NCI-H2107 (cell line): Measurements from ENCODE around the gene YTHDF1.

Source experiments
- DNase-seq: peaks from one replicate; lab custom pipeline; 2025; lab: John Stamatoyannopoulos, UW

The YTHDF1 gene

GRCh38 chr20:63185215-63185796 lies 30.6 kb downstream of the YTHDF1 start:
- no peak for DNase-seq

DNA sequence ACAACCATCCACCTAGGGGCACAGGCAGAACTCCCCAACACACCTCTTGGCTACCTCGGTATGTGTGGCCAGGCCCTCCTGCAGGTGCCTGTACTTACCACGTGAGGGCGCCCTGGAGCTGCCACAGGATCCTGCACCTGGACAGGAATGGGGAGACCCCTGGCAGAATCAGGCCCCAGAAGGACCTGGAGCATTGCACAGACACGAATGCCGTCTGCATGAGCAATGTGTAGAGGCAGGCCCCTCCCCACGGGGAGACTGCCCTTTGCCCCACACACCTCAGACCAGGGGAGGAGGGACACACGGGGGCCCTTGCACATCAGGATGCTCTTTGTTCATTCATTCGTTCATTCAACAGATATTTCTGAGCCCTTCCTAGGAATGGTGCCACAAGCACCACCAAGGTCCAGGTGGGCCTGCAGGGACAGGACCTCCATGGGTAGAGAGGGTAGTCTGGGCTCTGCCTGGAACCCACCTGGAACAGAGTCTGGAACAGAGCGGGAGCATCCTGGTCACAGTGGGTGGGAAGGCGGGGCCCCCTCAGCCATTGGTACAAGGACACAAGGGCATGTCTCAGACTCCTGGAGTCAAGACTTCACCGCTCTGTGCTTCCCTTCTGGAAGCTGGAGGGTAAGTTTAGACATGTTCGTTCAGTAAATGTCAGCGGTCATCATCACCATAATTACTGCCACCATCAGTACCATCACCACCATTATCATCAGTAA lies 32.3 kb downstream of the YTHDF1 start:
- DNase-seq, result no peak

- no peak for DNase-seq
Measured at GRCh38 chr20:63182946-63183415, 33.0 kb downstream of the YTHDF1 start.

- no peak for DNase-seq
Measured at GRCh38 chr20:63182425-63182824, 33.5 kb downstream of the YTHDF1 start.

DNA sequence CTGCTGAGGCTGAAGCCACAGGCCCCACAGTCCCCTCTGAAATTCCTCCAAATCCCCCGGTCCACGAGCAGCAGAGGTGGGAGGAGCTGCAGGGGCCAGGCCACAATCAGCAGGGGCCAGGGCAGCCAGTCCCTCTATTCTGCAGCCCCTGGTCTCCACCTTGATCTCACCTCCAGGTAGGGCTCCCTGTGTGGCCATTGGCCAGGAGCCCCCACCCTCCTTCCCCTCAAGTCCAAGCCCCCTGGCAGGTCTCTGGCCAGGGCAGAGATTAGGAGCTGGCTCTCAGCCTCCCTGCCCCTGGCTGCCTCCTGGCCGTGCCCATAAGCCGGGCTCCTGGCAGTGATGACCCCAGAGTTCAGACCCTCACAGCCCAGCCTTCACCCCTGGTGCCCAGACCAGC lies 34.7 kb downstream of the YTHDF1 start:
- no peak for DNase-seq

GRCh38 chr20:63180569-63181185 lies 35.3 kb downstream of the YTHDF1 start:
- DNase-seq, result no peak

- DNase-seq, result no peak
Measured at GRCh38 chr20:63179687-63180568, 36.0 kb downstream of the YTHDF1 start.

DNA sequence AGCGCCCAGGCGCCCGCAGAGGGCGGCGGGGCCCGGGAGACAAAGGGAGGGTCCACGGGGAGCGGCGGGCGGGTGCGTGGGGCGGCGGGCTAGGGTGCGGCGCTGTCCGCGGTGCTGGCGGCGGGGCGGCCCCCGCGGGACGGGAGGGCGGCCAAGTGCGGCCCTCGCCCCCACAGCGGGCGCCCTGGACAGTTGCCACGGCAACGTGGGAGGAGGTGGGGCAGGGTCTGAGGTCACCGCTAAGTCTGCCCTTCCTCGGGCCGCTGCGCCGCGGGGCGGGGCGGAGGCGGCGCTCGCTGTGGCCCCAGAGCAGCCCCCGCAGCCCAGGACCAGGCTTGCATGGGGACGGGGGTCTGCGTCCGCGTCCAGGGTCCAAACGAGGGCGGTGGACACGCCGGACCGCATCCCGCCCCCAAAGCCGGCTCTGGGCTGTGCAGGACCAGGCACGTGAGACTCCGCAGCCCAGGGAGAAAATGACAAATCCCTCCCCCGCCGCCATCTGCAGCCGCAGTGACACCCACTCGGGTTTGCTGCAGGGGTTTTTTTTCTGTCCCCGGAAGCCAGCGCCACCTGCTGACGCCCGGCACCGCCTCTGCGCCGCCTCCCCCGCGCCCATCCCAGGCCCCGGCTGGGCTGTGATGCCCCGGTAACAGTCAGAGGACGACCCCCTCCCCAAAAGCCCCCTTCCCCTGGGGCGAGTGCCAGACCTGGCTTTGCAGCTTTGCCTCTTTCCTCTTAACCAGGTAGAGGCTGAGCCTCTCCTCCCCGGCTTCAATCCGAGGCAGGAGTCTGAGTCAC lies 36.8 kb downstream of the YTHDF1 start:
- no peak for DNase-seq

DNA sequence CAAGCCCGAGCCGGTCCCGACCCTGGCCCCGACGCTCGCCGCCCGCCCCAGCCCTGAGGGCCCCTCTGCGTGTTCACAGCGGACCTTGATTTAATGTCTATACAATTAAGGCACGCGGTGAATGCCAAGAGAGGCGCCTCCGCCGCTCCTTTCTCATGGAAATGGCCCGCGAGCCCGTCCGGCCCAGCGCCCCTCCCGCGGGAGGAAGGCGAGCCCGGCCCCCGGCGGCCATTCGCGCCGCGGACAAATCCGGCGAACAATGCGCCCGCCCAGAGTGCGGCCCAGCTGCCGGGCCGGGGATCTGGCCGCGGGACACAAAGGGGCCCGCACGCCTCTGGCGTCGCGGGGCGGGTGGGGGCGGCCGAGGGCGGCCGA lies 37.5 kb downstream of the YTHDF1 start:
- no peak for DNase-seq

GRCh38 chr20:63177785-63178445 lies 38.0 kb downstream of the YTHDF1 start:
- DNase-seq, result no peak

DNA sequence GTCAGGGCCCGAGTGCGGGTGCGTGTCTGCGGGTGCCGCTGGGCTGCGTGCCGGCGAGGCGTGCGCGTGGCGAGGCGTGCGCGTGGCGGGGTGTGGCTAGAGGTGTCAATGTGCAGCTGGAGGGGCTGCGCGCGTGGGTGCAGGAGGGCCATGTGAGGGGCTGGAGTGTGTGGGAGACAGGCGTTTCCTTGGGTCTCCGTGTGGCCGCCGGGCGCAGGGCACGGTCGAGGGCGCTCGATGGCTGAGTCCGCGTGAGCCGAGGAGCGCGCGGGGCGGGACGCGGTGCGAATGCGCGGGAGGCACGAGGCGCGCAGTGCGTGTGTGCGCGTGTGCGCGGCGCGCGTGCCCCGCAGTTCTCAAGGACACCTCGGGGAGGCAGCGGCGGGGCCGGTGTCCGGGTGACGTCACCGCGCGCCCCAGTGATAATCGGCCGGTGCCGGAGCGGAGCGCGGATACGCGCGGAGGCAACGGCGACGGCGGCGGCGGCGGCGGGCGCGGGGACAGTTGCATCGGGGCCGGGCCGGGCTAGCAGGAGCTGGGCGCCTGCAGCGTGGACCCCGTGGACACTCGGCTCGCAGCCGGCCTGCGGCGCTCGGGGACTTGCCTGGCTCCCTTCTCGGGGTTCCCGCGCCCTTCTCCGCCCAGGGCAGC lies 38.7 kb downstream of the YTHDF1 start:
- no peak for DNase-seq

GRCh38 chr20:63176427-63177133 lies 39.4 kb downstream of the YTHDF1 start:
- DNase-seq, result no peak

DNA sequence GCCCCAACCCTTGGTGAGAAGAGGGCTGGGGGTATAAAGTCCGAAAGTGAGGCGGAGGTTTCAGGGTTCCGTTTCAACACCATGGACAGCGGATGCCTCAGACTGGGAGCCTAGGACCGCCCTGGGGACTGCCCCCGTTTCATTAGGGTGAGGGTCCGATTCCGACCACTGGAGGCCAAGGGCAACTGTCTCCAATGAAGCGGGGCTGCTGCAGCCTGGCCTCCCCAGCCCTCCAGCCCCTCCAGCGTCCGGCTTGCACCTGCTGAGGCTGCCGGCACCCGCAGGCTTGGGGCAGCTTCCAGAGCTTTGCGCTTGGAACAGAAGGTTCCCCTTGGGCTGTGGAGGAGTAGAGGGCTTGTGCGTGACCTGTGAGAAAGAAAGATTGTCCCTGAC lies 39.9 kb downstream of the YTHDF1 start:
- DNase-seq, result no peak

GRCh38 chr20:63175038-63175895 lies 40.7 kb downstream of the YTHDF1 start:
- no peak for DNase-seq

- DNase-seq, result no peak
Measured at GRCh38 chr20:63174309-63175037, 41.5 kb downstream of the YTHDF1 start.

DNA sequence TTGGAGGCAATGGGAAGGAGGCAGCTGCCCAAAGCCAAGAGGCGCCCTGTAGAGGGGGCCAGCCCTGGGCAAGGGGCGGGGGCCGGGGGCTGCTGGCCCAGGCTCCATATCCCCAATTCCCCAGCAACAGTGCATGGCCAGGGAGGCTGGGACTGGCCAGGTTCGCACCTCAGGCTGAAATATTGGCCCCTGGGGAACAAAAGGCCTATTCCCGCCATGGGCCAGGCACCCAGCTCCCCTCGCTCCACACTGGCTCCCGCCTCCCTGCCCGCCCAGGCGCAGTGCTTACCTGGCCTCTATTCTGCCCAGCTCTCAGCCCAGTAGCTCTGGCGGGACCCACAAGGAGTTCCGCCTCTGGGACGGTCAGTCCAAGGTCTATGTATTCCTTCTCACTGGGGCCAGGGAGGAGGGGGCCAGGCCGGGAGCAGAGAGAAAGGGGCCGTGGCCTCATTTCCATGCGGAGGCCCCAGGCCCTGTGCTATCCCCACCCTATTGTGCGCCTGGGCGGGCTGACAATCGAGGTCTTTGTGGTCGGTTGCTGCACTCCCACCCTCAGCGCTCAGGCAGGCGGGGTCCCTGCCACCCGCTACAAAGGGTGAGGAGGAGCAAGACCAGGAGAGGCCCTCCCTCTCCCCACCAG lies 42.3 kb downstream of the YTHDF1 start:
- DNase-seq, result no peak

- DNase-seq, result no peak
Measured at GRCh38 chr20:63172726-63173125, 43.2 kb downstream of the YTHDF1 start.

- DNase-seq, result no peak
Measured at GRCh38 chr20:63171991-63172390, 43.9 kb downstream of the YTHDF1 start.
